ENCODE measurements around the gene SNRPB. TPM values are rescaled to one million over a fixed set of nuclear protein-coding genes. Genes with fewer than 3 reads are reported as not detected.

Gene SNRPB
- total RNA-seq, 1 experiment from 2014 or later: 393 TPM

GRCh38 chr20:2473516-2473915, 2.9 kb upstream of the SNRPB start:
- no peak for DNase-seq (ENCODE audit: low read depth, low spot score)
- POLR2A ChIA-PET: no interaction called here
- peaks cover 5% of the 10 kb centered on the region; the same call in 1 of the 2 replicates for H3K36me3 ChIP-seq (ENCODE audit: control insufficient read depth, insufficient read depth, low read length)
- no peak overlapping the region for H3K4me3 ChIP-seq (ENCODE audit: low read depth in 2 of 2, low read length in 2 of 2)
- ATAC-seq: no peak
- intact Hi-C loops (cut with micrococcal nuclease; ENCODE audit: unreplicated experiment) (no loop called here), in situ Hi-C loops (cut with HindIII; ENCODE audit: low pct_unique_long_range_greater_than_20kb, low sequenced_read_pairs) (no loop called here)
- peaks cover 5% of the 10 kb centered on the region for H3K4me1 ChIP-seq (ENCODE audit: control insufficient read depth, insufficient read depth, low read length)
- CTCF ChIA-PET: no interaction called here
- TF ChIP-seq REST (IDR thresholded peaks at IDR 0.05; ENCODE audit: insufficient read depth in 1 of 2, low read depth in 2 of 2, low read length in 1 of 2) (no peak), SIN3A (IDR thresholded peaks at IDR 0.05; ENCODE audit: borderline replicate concordance, insufficient read depth, low read depth, low read length) (no peak), TCF7L2 (IDR thresholded peaks at IDR 0.05; ENCODE audit: low read depth, low read length) (no peak), CTCF (IDR thresholded peaks at IDR 0.05) (no peak), POLR2AphosphoS5 (IDR thresholded peaks at IDR 0.05; ENCODE audit: low read depth, low read length) (no peak)
- BruUV-seq (replicated peaks): no TSS peak
- H3K27me3 ChIP-seq (ENCODE audit: control insufficient read depth, insufficient read depth, low read length): no peaks in the 10 kb centered on the region
- H3K9me3 ChIP-seq (ENCODE audit: control insufficient read depth, insufficient read depth, low read depth, low read length): no peaks in the 10 kb centered on the region
- H3K27ac ChIP-seq (ENCODE audit: low read length): no peak overlapping the region

- in situ Hi-C loops (cut with HindIII; ENCODE audit: low pct_unique_long_range_greater_than_20kb, low sequenced_read_pairs) (no loop called here), intact Hi-C loops (cut with micrococcal nuclease; ENCODE audit: unreplicated experiment) (no loop called here)
- Histone ChIP-seq H3K27ac (ENCODE audit: low read length) (peak overlapping the region; percentile 97), H3K9me3 (ENCODE audit: control insufficient read depth, insufficient read depth, low read depth, low read length) (no peaks in the 10 kb centered on the region), H3K4me1 (ENCODE audit: control insufficient read depth, insufficient read depth, low read length) (peaks cover 14% of the 10 kb centered on the region), H3K27me3 (ENCODE audit: control insufficient read depth, insufficient read depth, low read length) (no peaks in the 10 kb centered on the region), H3K36me3 (ENCODE audit: control insufficient read depth, insufficient read depth, low read length) (peaks cover 35% of the 10 kb centered on the region), H3K4me3 (ENCODE audit: low read depth in 2 of 2, low read length in 2 of 2) (peak overlapping the region; percentile 68 to 90)
- peak; percentile 57 for ATAC-seq
- DNase-seq (ENCODE audit: low read depth, low spot score): no peak
- no TSS peak for BruUV-seq (replicated peaks)
- POLR2A ChIA-PET: interaction anchor here (0.5 to 1.8 kb wide), 2 partner anchors 182 to 610 kb away, joined by 3 to 4 read pairs; no protein-coding TSS in a partner anchor
- CTCF ChIA-PET: interaction anchor here (0.6 kb wide), 1 partner anchor 204 kb away, joined by 8 read pairs; no protein-coding TSS in a partner anchor
- TF ChIP-seq TCF7L2 (IDR thresholded peaks at IDR 0.05; ENCODE audit: low read depth, low read length): no peak
- no peak for TF ChIP-seq REST (IDR thresholded peaks at IDR 0.05; ENCODE audit: insufficient read depth in 1 of 2, low read depth in 2 of 2, low read length in 1 of 2)
- no peak for TF ChIP-seq SIN3A (IDR thresholded peaks at IDR 0.05; ENCODE audit: borderline replicate concordance, insufficient read depth, low read depth, low read length)
- TF ChIP-seq POLR2AphosphoS5 (IDR thresholded peaks at IDR 0.05; ENCODE audit: low read depth, low read length): no peak
- no peak for TF ChIP-seq CTCF (IDR thresholded peaks at IDR 0.05)
These were observed 582 bp downstream of the SNRPB start for GRCh38 chr20:2469991-2470422.
